Inflammatory macrophage treated with lipopolysaccharide for 1 hour (primary cell): ENCODE measurements around the gene MRPS35.

Experiments used
- DNase-seq, 2 donors: peaks; one replicate each; pipeline ENCODE4 v3.0.0-alpha.2; 2020 to 2022

The MRPS35 gene

GRCh38 chr12:27772328-27773049, 61.9 kb downstream of the MRPS35 start:
- no peak for DNase-seq

DNA sequence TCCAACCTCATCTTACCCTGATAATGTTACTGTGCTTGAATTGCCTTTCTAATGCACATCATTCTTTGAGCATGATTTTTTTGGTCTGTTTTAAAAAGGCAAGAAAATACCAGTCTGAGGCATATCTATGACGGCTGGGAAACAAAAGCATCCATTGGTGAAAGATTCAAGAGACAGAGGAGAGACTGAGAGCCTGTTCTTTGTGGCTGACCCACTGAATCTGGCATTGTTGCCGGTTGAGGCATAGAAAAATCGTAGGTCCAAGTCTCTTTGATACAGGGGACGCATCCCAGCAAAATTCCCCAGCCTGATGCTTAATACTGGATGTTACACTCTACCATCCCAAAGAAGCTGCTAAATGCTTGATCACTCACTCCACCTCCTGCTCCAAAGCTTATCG, 66.5 kb downstream of the MRPS35 start:
- DNase-seq: no peak

DNA sequence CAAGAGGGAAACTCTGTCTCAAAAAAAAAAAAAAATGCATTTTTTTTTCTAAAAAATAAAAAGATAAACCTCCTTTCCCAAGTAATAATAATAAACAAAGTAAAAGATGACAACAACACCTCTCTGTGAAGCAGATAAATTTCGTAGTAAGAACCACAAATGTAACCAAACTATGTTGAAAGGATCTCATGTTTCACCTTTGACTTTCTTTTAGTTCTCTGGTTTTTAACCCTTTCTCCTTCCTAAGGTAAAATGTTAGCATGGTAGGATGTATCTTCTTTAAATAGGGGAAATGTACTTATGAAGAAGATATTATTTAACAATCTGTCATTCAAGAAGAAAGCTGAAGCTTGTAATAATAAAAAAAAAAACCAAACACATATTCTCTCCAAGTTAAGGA, 67.6 kb downstream of the MRPS35 start:
- DNase-seq: no peak

DNA sequence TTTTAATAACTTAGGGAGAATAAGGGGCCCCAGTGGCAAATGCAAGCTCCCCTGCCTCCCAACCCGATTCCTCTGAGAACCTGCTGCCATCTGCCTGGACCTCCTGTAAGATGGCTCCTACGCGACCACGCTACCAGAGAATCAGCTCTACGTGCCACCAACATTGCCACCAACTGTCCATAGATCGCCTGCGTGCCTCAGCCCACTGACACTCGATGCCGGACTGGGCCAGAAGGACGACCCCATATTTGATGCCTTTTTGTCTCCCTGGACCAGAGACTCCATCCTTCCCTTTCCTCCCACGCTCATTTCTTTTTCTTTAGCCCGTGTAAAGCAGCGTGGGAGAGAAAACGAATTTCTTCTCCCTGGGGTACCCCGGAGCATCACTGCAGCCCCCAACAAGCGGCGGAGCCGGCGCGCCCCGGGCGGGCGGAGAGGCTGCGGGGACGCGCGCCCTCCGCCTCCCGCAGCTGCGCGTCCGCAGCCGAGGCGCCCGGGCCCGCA, 68.8 kb downstream of the MRPS35 start:
- DNase-seq: peak in 1 of 2 donors; percentile 16

- peak; percentile 57 to 59 for DNase-seq
These were observed 69.4 kb downstream of the MRPS35 start, which contains the start of the genes KLHL42 and MANSC4 for GRCh38 chr12:27779920-27780611. Gene KLHL42 (plus strand): TSS chr12:27780233. CDS start chr12:27780331, 98 bp downstream. Gene MANSC4 (minus strand): TSS chr12:27780236. CDS start chr12:27771276, 8,960 bp downstream.

DNA sequence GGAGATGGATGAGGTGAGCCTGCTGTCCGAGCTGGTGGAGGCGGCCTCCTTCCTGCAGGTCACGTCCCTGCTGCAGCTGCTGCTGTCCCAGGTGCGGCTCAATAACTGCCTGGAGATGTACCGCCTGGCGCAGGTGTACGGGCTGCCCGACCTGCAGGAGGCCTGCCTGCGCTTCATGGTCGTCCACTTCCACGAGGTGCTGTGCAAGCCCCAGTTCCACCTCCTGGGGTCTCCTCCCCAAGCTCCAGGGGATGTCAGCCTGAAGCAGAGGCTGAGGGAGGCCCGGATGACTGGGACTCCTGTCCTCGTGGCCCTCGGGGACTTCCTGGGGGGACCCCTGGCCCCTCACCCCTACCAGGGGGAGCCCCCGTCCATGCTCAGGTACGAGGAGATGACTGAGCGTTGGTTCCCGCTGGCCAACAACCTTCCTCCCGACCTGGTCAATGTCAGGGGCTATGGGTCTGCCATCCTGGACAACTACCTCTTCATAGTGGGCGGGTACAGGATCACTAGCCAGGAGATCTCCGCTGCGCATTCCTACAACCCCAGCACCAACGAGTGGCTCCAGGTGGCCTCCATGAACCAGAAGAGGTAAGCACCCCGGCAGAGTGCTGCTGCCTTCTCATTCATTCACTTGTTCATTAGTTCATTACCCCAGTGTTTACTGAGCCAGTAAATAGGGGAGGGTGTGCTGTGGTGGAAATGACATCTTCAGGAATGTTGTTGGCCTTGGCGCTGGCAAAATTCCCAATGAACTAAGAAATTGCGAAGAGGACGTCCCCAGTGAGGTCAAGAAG, 70.2 kb downstream of the MRPS35 start:
- DNase-seq: no peak

- no peak for DNase-seq
These were observed 71.0 kb downstream of the MRPS35 start for GRCh38 chr12:27781680-27782079.

DNA sequence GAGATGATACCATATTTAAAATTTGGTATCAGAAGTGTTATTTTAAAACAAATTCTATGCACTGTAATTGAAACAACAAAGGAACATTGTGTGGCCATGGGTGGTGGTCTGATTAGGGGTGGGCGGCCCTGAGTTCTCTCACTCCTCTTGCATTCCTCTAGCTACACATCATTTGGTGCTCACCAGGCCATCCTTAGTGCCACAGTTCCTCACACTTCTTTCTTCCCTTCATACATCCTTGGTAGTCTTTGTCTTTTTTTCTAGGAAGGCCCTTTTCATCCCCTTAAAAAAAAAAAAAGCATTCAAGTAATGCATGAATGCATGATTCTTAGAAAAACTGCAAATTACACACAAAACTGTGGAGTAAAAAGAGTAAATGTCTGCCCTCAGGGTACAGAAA, 71.8 kb downstream of the MRPS35 start:
- no peak for DNase-seq

GRCh38 chr12:27785882-27786570, 75.4 kb downstream of the MRPS35 start:
- peak; percentile 24 to 32 for DNase-seq

DNA sequence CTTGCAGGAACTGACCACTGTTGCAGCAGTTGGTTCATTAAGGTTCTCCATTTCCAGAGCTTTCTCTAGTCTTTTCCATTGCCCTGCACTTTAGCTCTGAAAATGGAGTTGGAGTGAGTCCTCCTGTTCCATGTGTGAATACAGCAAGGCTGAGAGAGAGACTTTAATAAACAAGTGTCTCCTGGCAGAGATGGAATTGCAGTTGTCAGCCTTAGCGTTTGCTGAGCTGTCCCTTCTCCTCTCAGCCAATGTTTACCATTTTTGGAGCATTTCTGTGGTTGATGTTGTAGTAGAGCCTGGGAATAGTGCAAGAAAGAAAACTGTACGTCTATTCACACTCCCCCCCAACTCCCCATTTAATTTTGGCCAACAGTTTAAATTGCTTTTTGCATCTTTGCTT, 76.9 kb downstream of the MRPS35 start:
- no peak for DNase-seq

GRCh38 chr12:27790179-27790578, 79.5 kb downstream of the MRPS35 start:
- no peak for DNase-seq

DNA sequence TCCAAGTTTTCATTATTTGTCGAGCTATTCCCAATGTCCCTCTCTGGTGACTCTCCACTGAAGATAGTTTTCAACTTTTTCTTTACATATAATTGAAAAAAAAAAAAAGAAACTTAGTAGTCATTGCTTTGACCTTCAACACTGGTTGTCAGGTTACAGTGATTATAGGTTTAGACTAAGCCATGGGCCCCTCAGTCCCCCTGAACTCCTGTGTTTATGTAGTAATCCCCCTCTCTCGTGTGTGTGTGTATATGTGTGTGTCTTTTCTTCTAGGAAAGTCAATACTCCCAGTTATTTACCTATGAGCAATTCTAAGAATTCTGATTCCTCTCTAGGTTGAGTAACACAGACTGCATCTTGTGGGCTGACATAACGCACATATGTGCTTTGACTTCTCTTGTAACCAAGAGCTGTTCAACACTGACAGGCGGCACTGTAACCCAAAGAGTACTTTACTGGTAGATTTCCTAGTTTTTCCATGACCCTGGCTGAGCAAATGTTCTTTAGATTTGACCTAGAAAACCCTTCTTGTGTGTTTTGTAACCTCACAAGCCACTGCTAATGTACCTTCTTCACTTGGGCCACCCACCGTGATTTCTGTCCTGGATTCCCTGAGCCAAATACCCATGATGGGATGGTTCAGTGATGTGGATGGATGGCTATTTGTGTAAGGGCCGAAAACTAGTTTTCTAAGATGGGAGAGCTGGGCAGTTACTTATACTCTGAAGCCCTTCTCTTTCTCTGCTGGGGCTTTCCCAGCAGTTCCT, 84.4 kb downstream of the MRPS35 start:
- no peak for DNase-seq

GRCh38 chr12:27796128-27796527, 85.5 kb downstream of the MRPS35 start:
- no peak for DNase-seq

GRCh38 chr12:27797301-27798025, 86.8 kb downstream of the MRPS35 start:
- DNase-seq: no peak

DNA sequence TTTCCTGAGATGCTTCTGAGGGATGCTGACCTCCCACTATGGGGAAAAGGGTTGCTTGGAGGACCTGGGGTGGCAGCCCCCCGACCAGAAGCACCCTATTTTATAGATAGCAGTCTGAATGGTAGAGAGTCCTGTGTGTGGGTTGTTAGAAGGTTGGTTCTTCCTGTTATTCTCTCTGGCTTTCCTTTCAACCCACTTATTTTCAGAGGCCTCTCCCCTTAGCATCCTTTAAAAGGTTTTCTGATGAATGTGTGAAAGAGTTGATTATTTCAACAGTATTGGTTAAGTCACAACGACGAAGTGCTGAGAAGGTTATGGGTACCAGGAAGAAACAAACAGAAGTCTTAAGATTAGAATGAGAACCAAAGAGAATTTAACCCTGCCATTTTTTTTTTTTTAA, 90.2 kb downstream of the MRPS35 start:
- no peak for DNase-seq

GRCh38 chr12:27801630-27802029, 91.0 kb downstream of the MRPS35 start:
- DNase-seq: no peak

GRCh38 chr12:27802511-27802910, 91.9 kb downstream of the MRPS35 start:
- DNase-seq: no peak

DNA sequence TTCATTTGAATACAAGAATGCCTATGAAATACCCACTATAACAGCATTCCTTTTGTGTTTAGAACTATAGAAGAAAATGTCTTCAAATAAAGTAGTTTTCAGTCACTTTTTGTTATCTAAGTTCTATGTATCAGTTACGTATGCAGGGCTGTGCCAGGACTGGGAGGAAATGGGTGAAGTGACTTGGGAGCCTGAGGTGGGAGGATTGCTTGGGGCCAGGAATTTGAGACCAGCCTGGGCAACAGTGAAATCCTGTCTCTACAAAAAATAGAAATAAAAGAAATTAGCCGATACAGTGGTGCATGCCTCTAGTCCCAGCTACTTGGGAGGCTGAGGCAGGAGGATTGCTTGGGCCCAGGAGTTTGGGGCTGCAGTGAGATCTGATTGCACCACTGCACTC, 92.3 kb downstream of the MRPS35 start:
- DNase-seq: no peak

DNA sequence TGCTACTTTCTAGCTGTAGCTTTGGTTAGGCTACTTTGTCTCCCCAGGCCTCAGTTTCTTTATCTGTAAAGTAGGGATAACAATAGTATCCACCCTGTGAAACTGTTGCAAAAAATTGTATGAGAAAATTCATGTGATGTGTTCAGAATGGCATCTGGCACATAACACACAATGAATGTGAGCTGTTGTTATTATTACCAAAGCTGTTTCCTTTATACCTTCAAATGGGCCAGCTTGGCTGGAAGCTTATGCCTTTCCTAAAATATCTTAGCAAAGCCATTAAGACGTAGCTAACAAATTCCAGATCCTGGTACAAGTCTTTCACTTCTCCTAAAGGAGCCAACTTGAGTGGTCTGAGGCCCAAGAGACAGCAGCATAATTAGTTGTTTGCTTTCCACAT, 94.6 kb downstream of the MRPS35 start:
- no peak for DNase-seq
